Neural cell (in vitro differentiated cells): ENCODE data around the gene ARMC9. TPM values are rescaled to one million over a fixed set of nuclear protein-coding genes. Genes with fewer than 3 reads are reported as not detected.

Experiments used
- H2AFZ ChIP-seq: fragments of 200-600, 300-800 bp; sonication (generic), shearing (Covaris generic); 2 replicates; pipeline ENCODE4 v1.6.0; 2014; ENCODE audit warnings: low read depth, mild to moderate bottlenecking, antibody characterized with exemption, low read length, moderate library complexity
- H3F3A ChIP-seq: fragments of 200-600 bp; shearing (Covaris generic); 2 replicates; pipeline ENCODE4 v1.6.1; 2016; ENCODE audit warnings: mild to moderate bottlenecking, moderate library complexity, mixed read lengths, antibody characterized with exemption, low read length; ENCODE audit not compliant: insufficient read depth, poor library complexity, severe bottlenecking
- H3K27ac ChIP-seq: fragments of 200-600, 300-800 bp; sonication (generic), shearing (Covaris generic); 2 replicates; pipeline ENCODE4 v1.5.1; 2014; ENCODE audit warnings: mild to moderate bottlenecking, low read length, moderate library complexity
- H3K27me3 ChIP-seq: fragments of 300-800, 200-600 bp; sonication (generic), shearing (Covaris generic); 2 replicates; pipeline ENCODE4 v1.6.0; 2014; ENCODE audit warnings: mild to moderate bottlenecking, low read depth, low read length, moderate library complexity; ENCODE audit not compliant: insufficient read depth
- H3K36me3 ChIP-seq: fragments of 300-800, 200-600 bp; sonication (generic), shearing (Covaris generic); 2 replicates; pipeline ENCODE4 v1.5.1; 2014; ENCODE audit warnings: mild to moderate bottlenecking, antibody characterized with exemption, low read length, moderate library complexity; ENCODE audit not compliant: insufficient read depth
- H3K4me2 ChIP-seq: fragments of 300-800, 200-600 bp; sonication (generic), shearing (Covaris generic); 2 replicates; pipeline ENCODE4 v1.6.0; 2014; ENCODE audit warnings: mild to moderate bottlenecking, low read length
- H3K4me3 ChIP-seq: fragments of 300-800, 200-600 bp; sonication (generic), shearing (Covaris generic); 2 replicates; pipeline ENCODE4 v1.5.1; 2014; ENCODE audit warnings: mild to moderate bottlenecking, low read length, moderate library complexity
- H3K79me2 ChIP-seq: fragments of 200-600 bp; shearing (Covaris generic); replicated peaks from 2 replicates; pipeline ENCODE4 v1.6.0; 2014; ENCODE audit warnings: mild to moderate bottlenecking, low read length, moderate library complexity; ENCODE audit not compliant: insufficient read depth
- H3K9ac ChIP-seq: fragments of 300-800, 200-600 bp; sonication (generic), shearing (Covaris generic); 2 replicates; pipeline ENCODE4 v1.6.1; 2016; ENCODE audit warnings: mild to moderate bottlenecking, low read length, mixed read lengths
- H3K9me2 ChIP-seq: fragments of 200-600 bp; shearing (Covaris generic); 2 replicates; pipeline ENCODE4 v1.6.1; 2016; ENCODE audit warnings: mild to moderate bottlenecking, low read length, mixed read lengths; ENCODE audit not compliant: insufficient read depth
- H3K9me3 ChIP-seq: fragments of 200-600, 300-800 bp; sonication (generic), shearing (Covaris generic); 2 replicates; pipeline ENCODE4 v1.6.1; 2016; ENCODE audit warnings: mild to moderate bottlenecking, mixed run types, low read length, moderate library complexity, mixed read lengths
- H4K20me1 ChIP-seq: fragments of 200-600 bp; shearing (Covaris generic); 2 replicates; pipeline ENCODE4 v1.6.1; 2016; ENCODE audit warnings: mild to moderate bottlenecking, mixed run types; ENCODE audit not compliant: insufficient read depth
- CTCF ChIP-seq: fragments of 450-650 bp; IDR thresholded peaks from 2 replicates; pipeline ENCODE4 v1.5.1; 2014; ENCODE audit warnings: antibody characterized with exemption, mild to moderate bottlenecking, moderate library complexity; ENCODE audit not compliant: poor library complexity, severe bottlenecking
- EP300 ChIP-seq: fragments of 450-650 bp; conservative IDR thresholded peaks from 2 replicates; pipeline ENCODE4 v1.6.1; 2014; ENCODE audit warnings: antibody characterized with exemption, mild to moderate bottlenecking, moderate library complexity; ENCODE audit not compliant: poor library complexity, severe bottlenecking
- EZH2 ChIP-seq: fragments of 200-600, 300-800 bp; shearing (Covaris generic), sonication (generic); IDR thresholded peaks from 2 replicates; pipeline ENCODE4 v1.6.1; 2014; ENCODE audit warnings: antibody characterized with exemption, low read length, borderline replicate concordance, mild to moderate bottlenecking; ENCODE audit not compliant: insufficient read depth, poor library complexity, severe bottlenecking
- MXI1 ChIP-seq: fragments of 450-650 bp; conservative IDR thresholded peaks from 2 replicates; pipeline ENCODE4 v1.6.1; 2014; ENCODE audit warnings: antibody characterized with exemption, mild to moderate bottlenecking; ENCODE audit not compliant: poor library complexity, severe bottlenecking
- POLR2AphosphoS5 ChIP-seq: IDR thresholded peaks from 2 replicates; pipeline ENCODE4 v1.6.1; 2012
- RAD21 ChIP-seq: fragments of 450-650 bp; conservative IDR thresholded peaks from 2 replicates; pipeline ENCODE4 v1.6.1; 2014; ENCODE audit warnings: antibody characterized with exemption, mild to moderate bottlenecking, moderate library complexity
- REST ChIP-seq: IDR thresholded peaks from 2 replicates; pipeline ENCODE4 v1.6.1; 2012; ENCODE audit warnings: borderline replicate concordance
- SMC3 ChIP-seq: fragments of 450-650 bp; conservative IDR thresholded peaks from 2 replicates; pipeline ENCODE4 v1.6.1; 2014; ENCODE audit warnings: antibody characterized with exemption, mild to moderate bottlenecking, moderate library complexity; ENCODE audit not compliant: poor library complexity
- TAF1 ChIP-seq: IDR thresholded peaks from 2 replicates; pipeline ENCODE4 v1.6.1; 2012; ENCODE audit warnings: low read depth
- polyA plus RNA-seq: library from polyadenylated mRNA; depleted of rRNA; stranded (reverse); fragments of >200 nt; gene quantifications from 2 replicates; pipeline ENCODE4 v1.2.3, GENCODE V29; 2014

The ARMC9 gene
- polyA plus RNA-seq, 1 donor from 2014 or later = 13.9 TPM

DNA sequence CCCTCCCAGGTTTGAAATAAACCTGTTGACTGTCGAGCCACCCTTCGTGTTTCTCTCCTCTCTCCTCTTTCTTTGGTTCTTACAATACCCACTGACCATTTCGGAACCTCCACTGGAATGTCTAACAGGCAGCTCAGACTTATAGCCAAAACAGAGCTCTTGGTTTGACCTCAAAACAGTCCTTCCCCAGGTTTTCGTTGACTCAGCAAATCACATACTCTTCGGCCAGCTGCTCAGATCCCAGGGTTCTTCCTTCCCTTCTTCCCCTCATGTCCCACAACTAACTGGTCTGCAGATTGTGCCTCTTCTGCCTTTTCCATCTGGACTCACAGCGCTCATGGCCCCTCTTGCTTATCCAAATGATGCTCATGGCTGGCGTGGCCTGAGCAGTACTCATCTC lies 4.7 kb downstream of the ARMC9 start:
- Histone ChIP-seq H3K9me2 (no peaks in the 10 kb centered on the region), H3K9me3 (no peaks in the 10 kb centered on the region), H3K9ac (no peak overlapping the region), H4K20me1 (no peaks in the 10 kb centered on the region), H3K4me2 (no peak overlapping the region), H2AFZ (no peak overlapping the region), H3F3A (no peaks in the 10 kb centered on the region), H3K27ac (no peak overlapping the region), H3K79me2 (peaks cover 12% of the 10 kb centered on the region), H3K27me3 (no peaks in the 10 kb centered on the region), H3K4me3 (no peak overlapping the region), H3K36me3 (no peaks in the 10 kb centered on the region)
- TF ChIP-seq REST = no peak
- TF ChIP-seq RAD21 = no peak
- TF ChIP-seq TAF1 = no peak

GRCh38 chr2:231204146-231204545 lies 5.7 kb downstream of the ARMC9 start:
- Histone ChIP-seq H3K9ac (no peak overlapping the region), H3K36me3 (no peaks in the 10 kb centered on the region), H3K9me3 (no peaks in the 10 kb centered on the region), H3K79me2 (peaks cover 8% of the 10 kb centered on the region), H3K27me3 (no peaks in the 10 kb centered on the region), H2AFZ (no peak overlapping the region), H3K27ac (no peak overlapping the region), H4K20me1 (no peaks in the 10 kb centered on the region), H3K4me3 (no peak overlapping the region), H3K4me2 (no peak overlapping the region), H3K9me2 (no peaks in the 10 kb centered on the region), H3F3A (no peaks in the 10 kb centered on the region)
- TF ChIP-seq EP300 (no peak), CTCF (no peak), TAF1 (no peak), RAD21 (no peak), SMC3 (no peak), MXI1 (no peak), POLR2AphosphoS5 (no peak), EZH2 (no peak), REST (no peak)
